GM12878 (cell line): Measurements from ENCODE around the gene IQCH. TPM values are rescaled to one million over a fixed set of nuclear protein-coding genes. Genes with fewer than 3 reads are reported as not detected.
A peak's percentile ranks its signal among the peaks of the same experiment; 100 is the strongest.

Experiments used
- ATAC-seq: fragments of 200-7000 bp; cut with Tn5 transposase; 3 replicates; pipeline ENCODE4 v1.9.1; 2020; ENCODE audit warnings: mild to moderate bottlenecking, moderate library complexity
- BruUV-seq: library from RNA; stranded (reverse); fragments of 400-500 nt; replicated peaks from 2 replicates; lab custom pipeline; 2021; lab: Mats Ljungman, UMichigan
- CTCF ChIA-PET: fragments of 300-600 bp; sonication (Branson Sonifier 250); formaldehyde crosslinking; extraction: SDS; loops from one replicate; lab custom pipeline; 2021; ENCODE audit warnings: inconsistent platforms; lab: Yijun Ruan, JAX
- POLR2A ChIA-PET: fragments of 350-600 bp; formaldehyde crosslinking; extraction: SDS; loops from one replicate; lab custom pipeline; 2021; ENCODE audit warnings: inconsistent platforms; lab: Charles Lee
- RAD21 ChIA-PET: fragments of 300-600 bp; sonication (Branson Sonifier 250); formaldehyde crosslinking; loops from one replicate; lab custom pipeline; 2023; ENCODE audit warnings: antibody characterized with exemption; ENCODE audit not compliant: unreplicated experiment; lab: Charles Lee
- SMC1A ChIA-PET: fragments of 300-600 bp; sonication (Branson Sonifier 250); formaldehyde crosslinking; loops from one replicate; lab custom pipeline; 2023; ENCODE audit not compliant: unreplicated experiment, uncharacterized antibody; lab: Charles Lee
- DNase-seq: peaks from one replicate; pipeline ENCODE4 v3.0.0-alpha.2; 2011; ENCODE audit warnings: low read depth, low spot score
- FAIRE-seq: peaks from 3 replicates; lab custom pipeline; 2011; peaks lifted over from hg19 to GRCh38; lab: Jason Lieb, UNC
- H2AFZ ChIP-seq: 2 replicates; pipeline ENCODE4 v1.6.0; 2011; ENCODE audit warnings: low read depth, low read length, control low read depth; ENCODE audit not compliant: control insufficient read depth
- H3K27ac ChIP-seq: 2 replicates; pipeline ENCODE4 v1.5.1; 2011; ENCODE audit warnings: control low read depth; ENCODE audit not compliant: control insufficient read depth, insufficient read depth
- H3K27me3 ChIP-seq, 2 experiments: replicated peaks in 1 of 2; 2 replicates each; pipeline versions ENCODE4 v1.6.0 to v1.6.1; 2011; ENCODE audit warnings: low read length in 1 of 2; ENCODE audit not compliant: control insufficient read depth in 2 of 2, insufficient read depth in 2 of 2
- H3K36me3 ChIP-seq, 2 experiments: 2 replicates each; pipeline ENCODE4 v1.5.1; 2011; ENCODE audit warnings: low read length in 1 of 2; ENCODE audit not compliant: control insufficient read depth in 2 of 2, insufficient read depth in 2 of 2
- H3K4me1 ChIP-seq: 2 replicates; pipeline ENCODE4 v1.6.1; 2011; ENCODE audit warnings: mild to moderate bottlenecking, low read length, moderate library complexity, mixed read lengths; ENCODE audit not compliant: control insufficient read depth, insufficient read depth
- H3K4me2 ChIP-seq: 2 replicates; pipeline ENCODE4 v1.6.0; 2011; ENCODE audit warnings: control low read depth; ENCODE audit not compliant: control insufficient read depth, insufficient read depth
- H3K4me3 ChIP-seq: fragments of 200-600 bp; sonication (generic); 2 replicates; pipeline ENCODE4 v1.5.1; 2016
- H3K79me2 ChIP-seq: 2 replicates; pipeline ENCODE4 v1.6.0; 2011; ENCODE audit warnings: low read length; ENCODE audit not compliant: control insufficient read depth, insufficient read depth
- H3K9ac ChIP-seq: 2 replicates; pipeline ENCODE4 v1.8.0; 2011; ENCODE audit warnings: low read length, control low read depth, mixed read lengths; ENCODE audit not compliant: control insufficient read depth, insufficient read depth
- H3K9me3 ChIP-seq: replicated peaks from 3 replicates; pipeline ENCODE4 v1.5.1; 2011; ENCODE audit warnings: mild to moderate bottlenecking, low read length; ENCODE audit not compliant: control insufficient read depth, insufficient read depth
- H4K20me1 ChIP-seq: 2 replicates; pipeline ENCODE4 v1.6.0; 2011; ENCODE audit not compliant: control insufficient read depth, insufficient read depth
- CEBPZ ChIP-seq: fragments of 150-350 bp; IDR thresholded peaks from 2 replicates; pipeline ENCODE4 v1.6.1; 2016; ENCODE audit warnings: low read depth, low read length
- RUNX3 ChIP-seq: IDR thresholded peaks from 2 replicates; pipeline ENCODE4 v1.6.1; 2012; ENCODE audit warnings: low read length, inconsistent platforms
- WGBS: methylation state at CpG from one replicate; pipeline ENCODE4 v1.1.6; 2016; ENCODE audit warnings: low lambda C conversion rate; ENCODE audit not compliant: insufficient replicate concordance, insufficient coverage; ENCODE audit errors: missing lambda C conversion rate; 5-methylcytosine and 5-hydroxymethylcytosine counted together
- in situ Hi-C: fragments of 300-500 bp; cut with MboI; formaldehyde crosslinking; loops from 9 replicates; pipeline ENCODE4 v1.14.3; 2018; ENCODE audit warnings: mixed read lengths
- intact Hi-C: fragments of 100-400 bp; cut with micrococcal nuclease; formaldehyde crosslinking; loops from one replicate; pipeline ENCODE4 v1.14.2; 2022; ENCODE audit not compliant: unreplicated experiment
- polyA plus RNA-seq, 11 experiments: library from polyadenylated mRNA; depleted of rRNA in 4 of 11; unstranded in 6 of 11; stranded (reverse) in 5 of 11; fragments of >200 nt; fragmentation: Nextera tagmentation in 4 of 11; fragmentation: Illumina TruSeq in 1 of 11; extraction: Ambion mirVana in 4 of 11; extraction: Trizol in 1 of 11; gene quantifications; 1 replicate in 1 of 11; 2 replicates in 10 of 11; pipeline versions ENCODE4 v1.2.1 to v1.2.3, GENCODE V29; 2011 to 2016; ENCODE audit warnings: inconsistent platforms in 2 of 11, missing spikeins in 2 of 11, low read depth in 1 of 11
- total RNA-seq, 4 experiments: library from RNA; depleted of rRNA in 3 of 4; stranded (reverse); fragments of >200 nt in 3 of 4; fragmentation: Illumina TruSeq in 1 of 4; extraction: Trizol in 1 of 4; gene quantifications; 2 replicates each; pipeline versions ENCODE4 v1.2.1 to v1.2.3, GENCODE V29; 2013 to 2021

Gene IQCH
- total and polyA plus RNA-seq, 10 of the 15 experiments (the other 5 are each of a cell fraction or from before 2014, with no cell fraction given): 0.29 to 1.3 (median 0.99) TPM

- ATAC-seq (no peak), DNase-seq (no peak), FAIRE-seq (no peak)
- Histone ChIP-seq H3K9ac (no peak overlapping the region), H3K4me2 (0 out of 2 replicates have a peak overlapping the region, but pooled peaks have one; percentile 9), H3K4me3 (no peak overlapping the region), H3K79me2 (no peaks in the 10 kb centered on the region), H3K4me1 (peaks cover 17% of the 10 kb centered on the region), H3K36me3 (no peaks in the 10 kb centered on the region), H2AFZ (no peak overlapping the region), H3K27me3 (no peaks in the 10 kb centered on the region), H4K20me1 (no peaks in the 10 kb centered on the region), H3K9me3 (no peaks in the 10 kb centered on the region; the same call in 2 of the 3 replicates), H3K27ac (peak overlapping the region; percentile 45; the same call in 1 of the 2 replicates)
- 94% methylated on average over 1 of the region's 1 CpG for whole genome bisulfite sequencing
- SMC1A ChIA-PET: interaction anchor here (1.1 to 1.9 kb wide), 2 partner anchors 10 to 16 kb away, joined by 5 to 6 read pairs; no protein-coding TSS in a partner anchor
- in situ Hi-C loops (loop anchor here (25.0 kb wide), 1 partner anchor 1278 kb away; the partner anchor contains the start of gene ANP32A), intact Hi-C loops (no loop called here)
- RAD21 ChIA-PET: interaction anchor here (2.5 kb wide), 1 partner anchor 12 kb away, joined by 13 read pairs; the partner anchor contains the start of gene C15orf61
- TF ChIP-seq CEBPZ: no peak
- no peak for TF ChIP-seq RUNX3
- CTCF ChIA-PET: interaction anchor here (1.0 to 1.3 kb wide), 2 partner anchors 10 to 25 kb away, joined by 5 read pairs; no protein-coding TSS in a partner anchor
- POLR2A ChIA-PET: no interaction called here
- BruUV-seq: no TSS peak
Measured at GRCh38 chr15:67533873-67534272, 279.3 kb downstream of the IQCH start.
